Measurements from ENCODE around the gene PFKFB1.

PFKFB1 gene

DNA sequence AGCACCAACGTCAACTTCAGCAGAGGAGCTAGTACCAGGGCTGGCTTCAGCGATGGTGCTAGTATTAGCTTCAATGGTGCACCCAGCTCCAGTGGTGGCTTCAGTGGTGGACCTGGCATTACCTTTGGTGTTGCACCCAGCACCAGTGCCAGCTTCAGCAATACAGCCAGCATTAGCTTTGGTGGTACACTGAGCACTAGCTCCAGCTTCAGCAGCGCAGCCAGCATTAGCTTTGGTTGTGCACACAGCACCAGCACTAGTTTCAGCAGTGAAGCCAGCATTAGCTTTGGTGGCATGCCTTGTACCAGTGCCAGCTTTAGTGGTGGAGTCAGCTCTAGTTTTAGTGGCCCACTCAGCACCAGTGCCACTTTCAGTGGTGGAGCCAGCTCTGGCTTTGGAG is 65.1 kb downstream of the PFKFB1 start:
- in situ Hi-C loops (cut with HindIII; ENCODE audit: low sequenced_read_pairs) = no loop called here

- in situ Hi-C loops (cut with HindIII; ENCODE audit: low sequenced_read_pairs) = no loop called here
These were observed 67.0 kb downstream of the PFKFB1 start for GRCh38 chrX:54926978-54927377.

GRCh38 chrX:54923376-54923775 is 70.6 kb downstream of the PFKFB1 start:
- in situ Hi-C loops (cut with HindIII; ENCODE audit: low sequenced_read_pairs) = no loop called here

- in situ Hi-C loops (cut with HindIII; ENCODE audit: low sequenced_read_pairs) = no loop called here
These were observed 71.4 kb downstream of the PFKFB1 start for GRCh38 chrX:54922547-54922946.

GRCh38 chrX:54921427-54922021 is 72.5 kb downstream of the PFKFB1 start:
- in situ Hi-C loops (cut with HindIII; ENCODE audit: low sequenced_read_pairs) = no loop called here

DNA sequence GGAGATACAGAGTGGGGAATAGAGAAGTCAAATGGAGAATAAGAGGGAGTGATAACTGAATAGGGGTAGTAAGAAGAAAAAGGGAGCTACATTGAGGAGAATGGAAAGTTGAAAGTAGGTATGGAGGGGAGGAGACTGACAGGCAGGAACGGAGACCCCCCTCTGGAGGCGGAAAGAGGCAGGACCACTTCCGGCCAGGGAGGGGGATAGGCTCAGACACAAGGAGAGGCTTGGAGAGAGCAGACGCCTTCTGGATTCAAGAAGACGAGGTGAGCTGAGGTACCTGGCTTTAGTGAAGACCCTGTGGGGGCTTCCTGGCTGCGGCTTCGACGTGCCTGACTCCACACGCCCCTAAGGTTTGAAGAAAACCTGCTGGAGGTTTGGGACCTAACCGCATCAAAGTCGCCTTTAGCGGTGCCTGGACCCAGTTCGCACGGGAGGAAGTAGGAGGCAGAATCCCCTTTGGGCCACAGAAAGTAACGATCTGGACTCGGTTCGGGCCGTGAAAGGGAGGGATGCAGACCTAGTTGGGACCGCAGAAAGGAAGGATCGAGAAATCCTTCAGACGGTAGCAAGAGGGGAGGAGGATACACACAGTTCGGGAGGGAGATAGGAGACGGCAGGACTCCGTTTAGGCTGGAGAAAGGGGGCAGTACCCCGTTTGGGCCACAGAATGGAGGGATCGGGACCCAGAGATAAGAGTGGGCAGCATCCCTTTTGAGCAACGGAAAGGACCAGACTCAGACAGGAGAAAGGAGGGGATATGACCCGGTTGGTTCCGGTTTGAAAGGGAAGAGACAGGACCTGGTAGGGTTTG is 73.2 kb downstream of the PFKFB1 start, which contains the start of gene TRO:
TRO (plus strand) TSS at position 215 of the 817 bp plus-strand sequence. CDS start 1,423 bp downstream, outside the sequence.
- in situ Hi-C loops (cut with HindIII; ENCODE audit: low sequenced_read_pairs) = no loop called here

DNA sequence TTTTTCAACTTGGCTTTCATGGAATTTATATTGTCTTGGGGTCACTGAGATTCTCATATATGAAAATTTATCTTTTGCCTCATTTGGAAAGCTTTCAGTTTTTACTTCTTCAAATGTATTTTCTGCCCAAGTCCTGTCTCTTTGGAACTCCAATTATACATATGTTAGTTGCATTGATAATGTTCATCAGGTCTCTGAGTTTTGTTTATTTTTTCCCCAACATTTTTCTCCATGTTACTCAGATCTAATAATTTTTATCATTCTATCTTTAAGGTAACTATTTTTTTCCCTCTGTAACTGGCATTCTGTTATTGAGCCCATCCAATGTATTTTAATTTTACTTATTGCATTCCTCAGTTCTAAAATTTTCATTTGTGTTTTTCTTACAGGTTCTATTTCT is 84.0 kb downstream of the PFKFB1 start:
- in situ Hi-C loops (cut with HindIII; ENCODE audit: low sequenced_read_pairs) = no loop called here

GRCh38 chrX:54894159-54894558 is 99.8 kb downstream of the PFKFB1 start:
- in situ Hi-C loops (cut with HindIII; ENCODE audit: low sequenced_read_pairs) = no loop called here

DNA sequence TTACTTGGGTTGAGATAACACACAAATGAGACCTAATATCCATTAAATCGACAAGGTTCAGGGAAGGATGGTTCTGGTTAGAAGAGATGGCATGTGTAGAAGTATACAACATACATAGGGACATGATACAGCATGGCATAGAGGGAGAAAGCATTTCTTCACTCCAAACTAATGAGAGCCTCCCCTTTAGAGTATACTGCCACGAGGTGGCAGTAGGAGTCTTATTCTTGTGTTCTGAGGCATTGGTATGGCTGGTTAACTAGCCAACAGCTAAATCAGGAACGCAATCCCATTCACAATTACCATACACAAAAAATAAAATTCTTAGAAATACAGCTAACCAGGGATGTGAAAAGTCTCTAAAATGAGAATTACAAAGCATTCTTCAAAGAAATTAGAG is 102.4 kb downstream of the PFKFB1 start:
- in situ Hi-C loops (cut with HindIII; ENCODE audit: low sequenced_read_pairs) = no loop called here

DNA sequence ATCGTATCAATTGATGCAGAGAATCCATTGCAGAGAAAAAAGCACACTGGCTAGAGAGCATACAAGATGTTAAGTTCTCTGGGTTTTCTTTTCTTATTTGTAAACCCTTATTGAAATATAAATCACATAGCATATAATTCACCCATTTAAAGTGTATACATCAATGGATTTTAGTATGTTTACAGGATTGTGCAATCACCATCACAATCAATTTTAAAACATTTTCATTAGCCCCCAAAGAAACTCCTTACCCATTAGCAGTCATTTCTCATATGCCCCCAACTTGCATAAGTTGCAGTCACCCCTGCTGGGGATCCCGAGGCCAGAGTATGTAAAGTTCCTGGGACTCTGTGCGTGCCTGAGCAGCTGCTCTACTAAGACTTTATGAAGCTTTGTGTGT is 108.2 kb downstream of the PFKFB1 start:
- in situ Hi-C loops (cut with HindIII; ENCODE audit: low sequenced_read_pairs) = no loop called here
